ENCODE data around the gene NCS1. TPM values are rescaled to one million over a fixed set of nuclear protein-coding genes. Genes with fewer than 3 reads are reported as not detected.

The NCS1 gene
- total RNA-seq, 1 donor from 2014 or later: 20.1 TPM

GRCh38 chr9:130283539-130284248 is 111.5 kb downstream of the NCS1 start:
- H3K36me3 Mint-ChIP-seq (ENCODE audit: low read depth, unreplicated experiment): peaks cover 10% of the 10 kb centered on the region
- no peak overlapping the region for H3K4me3 Mint-ChIP-seq (ENCODE audit: unreplicated experiment)
- H3K4me1 Mint-ChIP-seq (ENCODE audit: unreplicated experiment): peaks cover 8% of the 10 kb centered on the region

GRCh38 chr9:130284249-130284625 is 112.0 kb downstream of the NCS1 start:
- Mint-ChIP-seq H3K4me1 (ENCODE audit: unreplicated experiment) (peaks cover 8% of the 10 kb centered on the region), H3K27me3 (ENCODE audit: unreplicated experiment) (peaks cover 7% of the 10 kb centered on the region), H3K36me3 (ENCODE audit: low read depth, unreplicated experiment) (peaks cover 10% of the 10 kb centered on the region), H3K27ac (ENCODE audit: unreplicated experiment) (no peak overlapping the region), H3K9me3 (ENCODE audit: unreplicated experiment) (no peaks in the 10 kb centered on the region), H3K4me3 (ENCODE audit: unreplicated experiment) (no peak overlapping the region)
- no peak for DNase-seq (ENCODE audit: low spot score)
- TF ChIP-seq CTCF (IDR thresholded peaks at IDR 0.05; ENCODE audit: unreplicated experiment): no peak

More at GRCh38 chr9:130283539-130284248, 111.5 kb downstream of the NCS1 start:
- Mint-ChIP-seq H3K27me3 (ENCODE audit: unreplicated experiment) (peaks cover 5% of the 10 kb centered on the region), H3K27ac (ENCODE audit: unreplicated experiment) (no peak overlapping the region), H3K9me3 (ENCODE audit: unreplicated experiment) (no peaks in the 10 kb centered on the region)
- TF ChIP-seq CTCF (IDR thresholded peaks at IDR 0.05; ENCODE audit: unreplicated experiment): no peak
- DNase-seq (ENCODE audit: low spot score): no peak

- Mint-ChIP-seq H3K4me1 (ENCODE audit: unreplicated experiment) (peaks cover 8% of the 10 kb centered on the region), H3K27ac (ENCODE audit: unreplicated experiment) (no peak overlapping the region)
Observed at GRCh38 chr9:130284690-130285089, 112.5 kb downstream of the NCS1 start.

GRCh38 chr9:130285271-130285670 is 113.1 kb downstream of the NCS1 start:
- H3K27me3 Mint-ChIP-seq (ENCODE audit: unreplicated experiment): peaks cover 7% of the 10 kb centered on the region
- H3K4me3 Mint-ChIP-seq (ENCODE audit: unreplicated experiment): no peak overlapping the region
- H3K4me1 Mint-ChIP-seq (ENCODE audit: unreplicated experiment): peaks cover 8% of the 10 kb centered on the region
- H3K27ac Mint-ChIP-seq (ENCODE audit: unreplicated experiment): no peak overlapping the region
- H3K9me3 Mint-ChIP-seq (ENCODE audit: unreplicated experiment): no peaks in the 10 kb centered on the region
- DNase-seq (ENCODE audit: low spot score): no peak
- peaks cover 10% of the 10 kb centered on the region for H3K36me3 Mint-ChIP-seq (ENCODE audit: low read depth, unreplicated experiment)
- TF ChIP-seq CTCF (IDR thresholded peaks at IDR 0.05; ENCODE audit: unreplicated experiment): no peak

More at GRCh38 chr9:130284690-130285089, 112.5 kb downstream of the NCS1 start:
- DNase-seq (ENCODE audit: low spot score): no peak
- no peak for TF ChIP-seq CTCF (IDR thresholded peaks at IDR 0.05; ENCODE audit: unreplicated experiment)
- H3K9me3 Mint-ChIP-seq (ENCODE audit: unreplicated experiment): no peaks in the 10 kb centered on the region
- H3K4me3 Mint-ChIP-seq (ENCODE audit: unreplicated experiment): no peak overlapping the region
- peaks cover 7% of the 10 kb centered on the region for H3K27me3 Mint-ChIP-seq (ENCODE audit: unreplicated experiment)
- peaks cover 10% of the 10 kb centered on the region for H3K36me3 Mint-ChIP-seq (ENCODE audit: low read depth, unreplicated experiment)

- Mint-ChIP-seq H3K36me3 (ENCODE audit: low read depth, unreplicated experiment) (peaks cover 10% of the 10 kb centered on the region), H3K27me3 (ENCODE audit: unreplicated experiment) (peaks cover 7% of the 10 kb centered on the region)
Observed at GRCh38 chr9:130286072-130286770, 114.0 kb downstream of the NCS1 start.

More at GRCh38 chr9:130286072-130286770, 114.0 kb downstream of the NCS1 start:
- DNase-seq (ENCODE audit: low spot score): no peak
- H3K4me3 Mint-ChIP-seq (ENCODE audit: unreplicated experiment): peak overlapping the region; percentile 25
- no peak overlapping the region for H3K27ac Mint-ChIP-seq (ENCODE audit: unreplicated experiment)
- peaks cover 5% of the 10 kb centered on the region for H3K4me1 Mint-ChIP-seq (ENCODE audit: unreplicated experiment)
- no peaks in the 10 kb centered on the region for H3K9me3 Mint-ChIP-seq (ENCODE audit: unreplicated experiment)
- TF ChIP-seq CTCF (IDR thresholded peaks at IDR 0.05; ENCODE audit: unreplicated experiment): no peak

Data from endothelial cell (in vitro differentiated cells).